ENCODE results near the gene ENC1.

DNA sequence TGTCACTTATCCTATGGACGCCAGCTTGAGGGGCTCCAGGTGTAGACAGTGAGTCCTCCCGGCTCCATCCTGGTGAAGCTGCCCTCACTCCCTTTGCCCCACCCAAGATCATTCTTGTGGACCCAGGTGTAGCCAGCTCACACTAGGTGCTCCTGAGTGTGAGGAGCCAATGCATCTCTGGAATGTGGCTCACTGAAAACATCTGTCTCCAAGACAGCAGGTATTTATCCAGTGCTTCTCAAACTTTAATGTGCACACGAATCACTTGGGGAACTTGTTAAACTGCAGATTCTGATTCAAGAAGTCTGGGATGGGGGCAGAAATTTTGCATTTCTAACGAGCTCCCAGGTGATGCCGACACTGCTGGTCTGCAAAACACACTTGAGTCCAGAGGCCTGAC lies 13.5 kb upstream of the ENC1 start:
- no peak for TF ChIP-seq POLR2A (IDR thresholded peaks at IDR 0.05)
- TF ChIP-seq, protein P1, sequence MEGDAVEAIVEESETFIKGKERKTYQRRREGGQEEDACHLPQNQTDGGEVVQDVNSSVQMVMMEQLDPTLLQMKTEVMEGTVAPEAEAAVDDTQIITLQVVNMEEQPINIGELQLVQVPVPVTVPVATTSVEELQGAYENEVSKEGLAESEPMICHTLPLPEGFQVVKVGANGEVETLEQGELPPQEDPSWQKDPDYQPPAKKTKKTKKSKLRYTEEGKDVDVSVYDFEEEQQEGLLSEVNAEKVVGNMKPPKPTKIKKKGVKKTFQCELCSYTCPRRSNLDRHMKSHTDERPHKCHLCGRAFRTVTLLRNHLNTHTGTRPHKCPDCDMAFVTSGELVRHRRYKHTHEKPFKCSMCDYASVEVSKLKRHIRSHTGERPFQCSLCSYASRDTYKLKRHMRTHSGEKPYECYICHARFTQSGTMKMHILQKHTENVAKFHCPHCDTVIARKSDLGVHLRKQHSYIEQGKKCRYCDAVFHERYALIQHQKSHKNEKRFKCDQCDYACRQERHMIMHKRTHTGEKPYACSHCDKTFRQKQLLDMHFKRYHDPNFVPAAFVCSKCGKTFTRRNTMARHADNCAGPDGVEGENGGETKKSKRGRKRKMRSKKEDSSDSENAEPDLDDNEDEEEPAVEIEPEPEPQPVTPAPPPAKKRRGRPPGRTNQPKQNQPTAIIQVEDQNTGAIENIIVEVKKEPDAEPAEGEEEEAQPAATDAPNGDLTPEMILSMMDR (IDR thresholded peaks at IDR 0.05) = no peak
- no peak for TF ChIP-seq POLR2AphosphoS5 (IDR thresholded peaks at IDR 0.05; ENCODE audit: insufficient read depth in 1 of 2, low read depth in 1 of 2)
